HepG2 (cell line): Measurements from ENCODE around the gene TM7SF3. TPM values are rescaled to one million over a fixed set of nuclear protein-coding genes. Genes with fewer than 3 reads are reported as not detected.

Source experiments
- ASH2L ChIP-seq: fragments of 300-600, 200-600 bp; sonication (generic); IDR thresholded peaks from 2 replicates; pipeline ENCODE4 v1.7.0; 2017; ENCODE audit warnings: low read depth, mild to moderate bottlenecking, moderate library complexity, mixed read lengths, low read length; ENCODE audit not compliant: insufficient read length
- CEBPG ChIP-seq: IDR thresholded peaks from 2 replicates; pipeline ENCODE4 v1.6.1; 2016
- EED ChIP-seq: sonication (generic); formaldehyde crosslinking; IDR thresholded peaks from 2 replicates; pipeline ENCODE4 v1.5.0; 2020; ENCODE audit warnings: mild to moderate bottlenecking, missing genetic modification reagents
- EP300 ChIP-seq, 3 experiments: sonication (generic) in 1 of 3; formaldehyde crosslinking in 1 of 3; IDR thresholded peaks; 2 replicates each; pipeline versions ENCODE4 v1.5.1 to v1.6.1; 2011 to 2020; ENCODE audit warnings: low read depth in 2 of 3, low read length in 2 of 3, borderline replicate concordance in 1 of 3, improper control_type of control experiment in 1 of 3, mild to moderate bottlenecking in 1 of 3, missing genetic modification reagents in 1 of 3, moderate library complexity in 1 of 3
- FOXC1 ChIP-seq: sonication (generic); formaldehyde crosslinking; IDR thresholded peaks from 2 replicates; pipeline ENCODE4 v1.8.0; 2022; ENCODE audit warnings: mild to moderate bottlenecking, missing genetic modification reagents, borderline replicate concordance
- HNRNPK ChIP-seq: fragments of 200-400 bp; formaldehyde crosslinking; IDR thresholded peaks from 2 replicates; pipeline ENCODE4 v1.6.1; 2018; ENCODE audit warnings: low read length, low read depth, moderate library complexity, mild to moderate bottlenecking; ENCODE audit not compliant: poor library complexity, severe bottlenecking
- MED1 ChIP-seq: sonication (generic); formaldehyde crosslinking; IDR thresholded peaks from 2 replicates; pipeline ENCODE4 v1.4.0; 2020; ENCODE audit warnings: missing genetic modification reagents
- MZF1 ChIP-seq: sonication (generic); formaldehyde crosslinking; IDR thresholded peaks from 2 replicates; pipeline ENCODE4 v1.8.1; 2023; ENCODE audit warnings: mild to moderate bottlenecking, missing genetic modification reagents, borderline replicate concordance
- RFXANK ChIP-seq: IDR thresholded peaks from 2 replicates; pipeline ENCODE4 v1.6.1; 2016
- SNAI1 ChIP-seq: sonication (generic); formaldehyde crosslinking; IDR thresholded peaks from 2 replicates; pipeline ENCODE4 v1.5.0; 2020; ENCODE audit warnings: mild to moderate bottlenecking, missing genetic modification reagents, borderline replicate concordance
- SNRNP70 ChIP-seq: fragments of 200-400 bp; formaldehyde crosslinking; IDR thresholded peaks from 2 replicates; pipeline ENCODE4 v1.6.1; 2017; ENCODE audit warnings: mild to moderate bottlenecking, low read depth, low read length, moderate library complexity
- TEAD2 ChIP-seq: sonication (generic); formaldehyde crosslinking; IDR thresholded peaks from 2 replicates; pipeline ENCODE4 v1.9.0; 2021; ENCODE audit warnings: missing genetic modification reagents
- ZBTB7B ChIP-seq: sonication (generic); formaldehyde crosslinking; IDR thresholded peaks from 2 replicates; pipeline ENCODE4 v1.4.0; 2020; ENCODE audit warnings: missing genetic modification reagents
- ZNF207 ChIP-seq: fragments of 450-650 bp; IDR thresholded peaks from 2 replicates; pipeline ENCODE4 v1.6.1; 2016; ENCODE audit warnings: antibody characterized with exemption, borderline replicate concordance
- ZNF441 ChIP-seq: sonication (generic); formaldehyde crosslinking; IDR thresholded peaks from 2 replicates; pipeline ENCODE4 v1.7.0; 2021; ENCODE audit warnings: missing genetic modification reagents, borderline replicate concordance
- ZNF883 ChIP-seq: sonication (generic); formaldehyde crosslinking; IDR thresholded peaks from 2 replicates; pipeline ENCODE4 v1.5.1; 2020; ENCODE audit warnings: mild to moderate bottlenecking, missing genetic modification reagents; ENCODE audit errors: not compliant biosample characterization
- polyA plus RNA-seq, 8 experiments: library from polyadenylated mRNA; depleted of rRNA in 3 of 8; stranded (reverse) in 7 of 8; unstranded in 1 of 8; fragments of >200 nt; fragmentation: Illumina TruSeq in 4 of 8; extraction: Trizol in 4 of 8; gene quantifications; 2 replicates each; pipeline versions ENCODE4 v1.2.1 to v1.2.3, GENCODE V29; 2011 to 2016; ENCODE audit warnings: low read depth in 4 of 8, missing spikeins in 1 of 8, mixed read lengths in 1 of 8; ENCODE audit not compliant: insufficient read depth in 1 of 8
- total RNA-seq, 5 experiments: library from RNA; depleted of rRNA; stranded (reverse); fragments of >200 nt; fragmentation: Illumina TruSeq; extraction: Trizol; gene quantifications; 2 replicates each; pipeline ENCODE4 v1.2.3, GENCODE V29; 2016; ENCODE audit warnings: low read depth in 1 of 5
- TF ChIP-seq, protein P1 (sequence below): sonication (generic); formaldehyde crosslinking; IDR thresholded peaks from 2 replicates; pipeline ENCODE4 v1.4.0; 2020; ENCODE audit warnings: missing genetic modification reagents
- TF ChIP-seq, protein P2 (sequence below): IDR thresholded peaks from 2 replicates; pipeline ENCODE4 v1.6.1; 2016
- TF ChIP-seq, protein P3 (sequence below): sonication (generic); formaldehyde crosslinking; IDR thresholded peaks from 2 replicates; pipeline ENCODE4 v1.4.0; 2020; ENCODE audit warnings: missing genetic modification reagents, low read depth, mild to moderate bottlenecking, borderline replicate concordance
- TF ChIP-seq, protein P4 (sequence below): sonication (generic); formaldehyde crosslinking; conservative IDR thresholded peaks from 2 replicates; pipeline ENCODE4 v1.8.0; 2022; ENCODE audit warnings: missing genetic modification reagents

TM7SF3 gene
- total and polyA plus RNA-seq, 2 of the 13 experiments (the other 11 are each of a cell fraction or from before 2014, with no cell fraction given): 116 to 142 TPM

DNA sequence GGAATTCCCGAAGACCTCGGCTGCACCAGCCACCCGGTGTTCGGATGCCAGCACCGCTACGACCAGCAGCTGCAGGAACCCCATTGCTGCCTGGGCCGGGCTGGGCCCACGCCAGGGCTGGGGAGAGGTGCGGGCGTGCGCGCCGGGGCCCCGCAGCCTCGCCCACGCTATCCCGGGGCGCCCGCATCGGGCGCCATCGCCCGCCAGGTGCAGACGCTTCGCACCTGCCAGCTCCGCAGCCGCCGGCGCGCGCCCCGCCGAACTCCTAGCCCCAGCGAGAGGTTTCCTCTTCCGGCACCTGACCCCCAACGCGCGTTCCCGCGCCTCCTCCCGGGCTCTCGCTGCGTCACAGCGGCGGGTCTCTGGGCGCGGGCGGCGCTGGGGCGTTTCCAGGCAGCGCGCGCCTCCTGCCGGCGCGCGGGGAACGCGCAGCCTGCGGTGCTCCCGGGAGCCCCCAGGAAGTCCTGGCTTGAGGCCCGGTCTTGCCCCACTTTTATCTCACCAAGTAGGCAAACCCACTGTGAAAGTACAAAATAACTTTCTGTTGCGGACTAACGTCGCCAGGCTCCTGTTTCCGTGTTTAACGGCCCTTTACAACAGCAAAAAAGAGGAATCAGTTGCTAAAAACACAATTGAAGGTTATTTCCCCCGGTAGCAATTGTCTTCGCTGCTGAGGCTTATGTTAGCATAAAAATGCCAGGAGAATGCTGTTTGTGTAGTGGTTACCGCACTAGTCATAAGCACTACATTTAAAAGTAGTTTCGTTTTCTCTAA is at the start of gene TM7SF3 (continued):
- TF ChIP-seq, protein P1, sequence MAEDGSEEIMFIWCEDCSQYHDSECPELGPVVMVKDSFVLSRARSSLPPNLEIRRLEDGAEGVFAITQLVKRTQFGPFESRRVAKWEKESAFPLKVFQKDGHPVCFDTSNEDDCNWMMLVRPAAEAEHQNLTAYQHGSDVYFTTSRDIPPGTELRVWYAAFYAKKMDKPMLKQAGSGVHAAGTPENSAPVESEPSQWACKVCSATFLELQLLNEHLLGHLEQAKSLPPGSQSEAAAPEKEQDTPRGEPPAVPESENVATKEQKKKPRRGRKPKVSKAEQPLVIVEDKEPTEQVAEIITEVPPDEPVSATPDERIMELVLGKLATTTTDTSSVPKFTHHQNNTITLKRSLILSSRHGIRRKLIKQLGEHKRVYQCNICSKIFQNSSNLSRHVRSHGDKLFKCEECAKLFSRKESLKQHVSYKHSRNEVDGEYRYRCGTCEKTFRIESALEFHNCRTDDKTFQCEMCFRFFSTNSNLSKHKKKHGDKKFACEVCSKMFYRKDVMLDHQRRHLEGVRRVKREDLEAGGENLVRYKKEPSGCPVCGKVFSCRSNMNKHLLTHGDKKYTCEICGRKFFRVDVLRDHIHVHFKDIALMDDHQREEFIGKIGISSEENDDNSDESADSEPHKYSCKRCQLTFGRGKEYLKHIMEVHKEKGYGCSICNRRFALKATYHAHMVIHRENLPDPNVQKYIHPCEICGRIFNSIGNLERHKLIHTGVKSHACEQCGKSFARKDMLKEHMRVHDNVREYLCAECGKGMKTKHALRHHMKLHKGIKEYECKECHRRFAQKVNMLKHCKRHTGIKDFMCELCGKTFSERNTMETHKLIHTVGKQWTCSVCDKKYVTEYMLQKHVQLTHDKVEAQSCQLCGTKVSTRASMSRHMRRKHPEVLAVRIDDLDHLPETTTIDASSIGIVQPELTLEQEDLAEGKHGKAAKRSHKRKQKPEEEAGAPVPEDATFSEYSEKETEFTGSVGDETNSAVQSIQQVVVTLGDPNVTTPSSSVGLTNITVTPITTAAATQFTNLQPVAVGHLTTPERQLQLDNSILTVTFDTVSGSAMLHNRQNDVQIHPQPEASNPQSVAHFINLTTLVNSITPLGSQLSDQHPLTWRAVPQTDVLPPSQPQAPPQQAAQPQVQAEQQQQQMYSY (CRISPR knock-in tag): peak; percentile 40; the same call in 1 of the 2 replicates
- TF ChIP-seq EED (no peak), ZNF207 (no peak), SNAI1 (CRISPR knock-in tag) (0 out of 2 replicates have a peak, but pooled peaks have one; percentile 85), ZNF883 (CRISPR knock-in tag) (peak; percentile 89), ZBTB7B (CRISPR knock-in tag) (peak; percentile 45; the same call in 1 of the 2 replicates), MED1 (CRISPR knock-in tag) (peak; percentile 73; the same call in 1 of the 2 replicates), TEAD2 (no peak), RFXANK (CRISPR knock-in tag) (no peak), MZF1 (0 out of 2 replicates have a peak, but pooled peaks have one; percentile 49), FOXC1 (peak; percentile 63; the same call in 1 of the 2 replicates), HNRNPK (peak; percentile 36), CEBPG (CRISPR knock-in tag) (no peak), ZNF441 (CRISPR knock-in tag) (peak; percentile 94; the same call in 1 of the 2 replicates), EP300 (IDR thresholded peaks at IDR 0.05; ENCODE audit: low read depth in 2 of 2, low read length in 2 of 2) (0 out of 4 replicates have a peak, but pooled peaks of 1 of the 2 experiments have one; percentile 37), EP300 (CRISPR knock-in tag; IDR thresholded peaks at IDR 0.05; ENCODE audit: borderline replicate concordance) (no peak), SNRNP70 (no peak), ASH2L (peak; percentile 89)
- TF ChIP-seq, protein P2, sequence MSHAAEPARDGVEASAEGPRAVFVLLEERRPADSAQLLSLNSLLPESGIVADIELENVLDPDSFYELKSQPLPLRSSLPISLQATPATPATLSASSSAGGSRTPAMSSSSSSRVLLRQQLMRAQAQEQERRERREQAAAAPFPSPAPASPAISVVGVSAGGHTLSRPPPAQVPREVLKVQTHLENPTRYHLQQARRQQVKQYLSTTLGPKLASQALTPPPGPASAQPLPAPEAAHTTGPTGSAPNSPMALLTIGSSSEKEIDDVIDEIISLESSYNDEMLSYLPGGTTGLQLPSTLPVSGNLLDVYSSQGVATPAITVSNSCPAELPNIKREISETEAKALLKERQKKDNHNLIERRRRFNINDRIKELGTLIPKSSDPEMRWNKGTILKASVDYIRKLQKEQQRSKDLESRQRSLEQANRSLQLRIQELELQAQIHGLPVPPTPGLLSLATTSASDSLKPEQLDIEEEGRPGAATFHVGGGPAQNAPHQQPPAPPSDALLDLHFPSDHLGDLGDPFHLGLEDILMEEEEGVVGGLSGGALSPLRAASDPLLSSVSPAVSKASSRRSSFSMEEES (CRISPR knock-in tag): peak; percentile 58; the same call in 1 of the 2 replicates
- TF ChIP-seq, protein P3, sequence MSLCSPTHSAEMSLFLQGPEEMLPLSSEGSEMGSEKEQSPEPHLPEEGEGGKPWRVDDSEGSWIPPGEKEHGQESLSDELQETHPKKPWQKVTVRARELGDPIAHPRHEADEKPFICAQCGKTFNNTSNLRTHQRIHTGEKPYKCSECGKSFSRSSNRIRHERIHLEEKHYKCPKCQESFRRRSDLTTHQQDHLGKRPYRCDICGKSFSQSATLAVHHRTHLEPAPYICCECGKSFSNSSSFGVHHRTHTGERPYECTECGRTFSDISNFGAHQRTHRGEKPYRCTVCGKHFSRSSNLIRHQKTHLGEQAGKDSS (CRISPR knock-in tag): peak; percentile 71; the same call in 1 of the 2 replicates
- TF ChIP-seq, protein P4, sequence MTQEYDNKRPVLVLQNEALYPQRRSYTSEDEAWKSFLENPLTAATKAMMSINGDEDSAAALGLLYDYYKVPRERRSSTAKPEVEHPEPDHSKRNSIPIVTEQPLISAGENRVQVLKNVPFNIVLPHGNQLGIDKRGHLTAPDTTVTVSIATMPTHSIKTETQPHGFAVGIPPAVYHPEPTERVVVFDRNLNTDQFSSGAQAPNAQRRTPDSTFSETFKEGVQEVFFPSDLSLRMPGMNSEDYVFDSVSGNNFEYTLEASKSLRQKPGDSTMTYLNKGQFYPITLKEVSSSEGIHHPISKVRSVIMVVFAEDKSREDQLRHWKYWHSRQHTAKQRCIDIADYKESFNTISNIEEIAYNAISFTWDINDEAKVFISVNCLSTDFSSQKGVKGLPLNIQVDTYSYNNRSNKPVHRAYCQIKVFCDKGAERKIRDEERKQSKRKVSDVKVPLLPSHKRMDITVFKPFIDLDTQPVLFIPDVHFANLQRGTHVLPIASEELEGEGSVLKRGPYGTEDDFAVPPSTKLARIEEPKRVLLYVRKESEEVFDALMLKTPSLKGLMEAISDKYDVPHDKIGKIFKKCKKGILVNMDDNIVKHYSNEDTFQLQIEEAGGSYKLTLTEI (CRISPR knock-in tag): no peak
